Naive thymus-derived CD8-positive, alpha-beta T cell (primary cell): ENCODE data around the gene PRR22. TPM values are rescaled to one million over a fixed set of nuclear protein-coding genes. Genes with fewer than 3 reads are reported as not detected.
"Not testable (repeated sequence)": the region's sequence is repeated elsewhere in the genome, so short reads cannot be mapped to it uniquely, and the experiment has no call there.

ENCODE experiments used
- ATAC-seq, 2 donors: fragments of 150-1000 bp; cut with Tn5 transposase in 1 of 2; sonication (Bioruptor Pico), chemical (Tn5 transposase) in 1 of 2; 1 replicate in 1 of 2; 2 replicates in 1 of 2; pipeline ENCODE4 v1.10.0; 2021; ENCODE audit warnings: mild to moderate bottlenecking in 2 of 2, moderate library complexity in 2 of 2
- POLR2A ChIA-PET: fragments of 350-600 bp; sonication (Branson Sonifier 250); formaldehyde crosslinking; loops from one replicate; lab custom pipeline; 2021; ENCODE audit warnings: antibody characterized with exemption; lab: Charles Lee
- DNase-seq, 10 donors: peaks; one replicate each; pipeline versions ENCODE4 v3.0.0 to v3.0.0-alpha.2; 2020 to 2022
- H3K27ac Mint-ChIP-seq, 10 donors: one replicate each; pipeline ENCODE4 v1.8.0; 2020 to 2022; ENCODE audit warnings: mild to moderate bottlenecking in 10 of 10, mixed read lengths in 10 of 10, moderate library complexity in 4 of 10, inconsistent platforms in 1 of 10
- H3K27me3 Mint-ChIP-seq, 5 donors: one replicate each; pipeline ENCODE4 v1.8.0; 2021 to 2022; ENCODE audit warnings: mixed read lengths in 5 of 5
- H3K36me3 Mint-ChIP-seq, 3 donors: one replicate each; pipeline ENCODE4 v1.8.0; 2020 to 2022; ENCODE audit warnings: mixed read lengths in 3 of 3, mild to moderate bottlenecking in 2 of 3, inconsistent platforms in 1 of 3
- H3K4me1 Mint-ChIP-seq, 4 donors: one replicate each; pipeline ENCODE4 v1.8.0; 2021 to 2022; ENCODE audit warnings: mixed read lengths in 4 of 4
- H3K4me3 Mint-ChIP-seq, 10 donors: one replicate each; pipeline ENCODE4 v1.8.0; 2020 to 2022; ENCODE audit warnings: mild to moderate bottlenecking in 10 of 10, mixed read lengths in 10 of 10, moderate library complexity in 6 of 10, inconsistent platforms in 1 of 10
- H3K9me3 Mint-ChIP-seq, 9 donors: one replicate each; pipeline ENCODE4 v1.8.0; 2020 to 2022; ENCODE audit warnings: mixed read lengths in 9 of 9, mild to moderate bottlenecking in 3 of 9, inconsistent platforms in 1 of 9, moderate library complexity in 1 of 9
- polyA plus RNA-seq, 3 donors: library from polyadenylated mRNA; unstranded; fragments of 300-500 nt; fragmentation: Illumina TruSeq; gene quantifications; one replicate each; pipeline ENCODE4 v1.2.3, GENCODE V29; 2021
- total RNA-seq, 8 experiments: library from RNA in 2 of 8; stranded (reverse) in 2 of 8; gene quantifications; one replicate each; pipeline ENCODE4 v1.2.3 and lab custom pipeline; 2021 to 2026

The PRR22 gene
- total and polyA plus RNA-seq, 5 experiments from 2014 or later, result 8.9 to 10.0 TPM; not detected in 3

GRCh38 chr19:5762608-5763217 is 21.8 kb downstream of the PRR22 start:
- POLR2A ChIA-PET, result no interaction called here
- DNase-seq (no peak), ATAC-seq (no peak)
- H3K4me1 Mint-ChIP-seq, result no peaks in the 10 kb centered on the region
- no peak overlapping the region for H3K4me3 Mint-ChIP-seq
- H3K27ac Mint-ChIP-seq, result no peak overlapping the region
- H3K36me3 Mint-ChIP-seq, result no peaks in the 10 kb centered on the region
- H3K27me3 Mint-ChIP-seq, result peaks cover 0 to 5% (median 1%) of the 10 kb centered on the region in 5 donors
- peaks cover 0 to 12% (median 0%) of the 10 kb centered on the region in 9 donors for H3K9me3 Mint-ChIP-seq

- POLR2A ChIA-PET, result no interaction called here
- Mint-ChIP-seq H3K36me3 (peaks cover 0 to 2% (median 0%) of the 10 kb centered on the region in 3 donors), H3K9me3 (no peaks in the 10 kb centered on the region), H3K27me3 (peaks cover 0 to 12% (median 4%) of the 10 kb centered on the region in 5 donors), H3K27ac (peak overlapping the region in 1 of 10 donors; percentile 31), H3K4me1 (no peaks in the 10 kb centered on the region), H3K4me3 (no peak overlapping the region)
- ATAC-seq (no peak), DNase-seq (no peak)
Observed at GRCh38 chr19:5753743-5754142, 30.8 kb downstream of the PRR22 start.

- no peaks in the 10 kb centered on the region for H3K9me3 Mint-ChIP-seq
- no peak for ATAC-seq
- H3K36me3 Mint-ChIP-seq, result peaks cover 0 to 2% (median 0%) of the 10 kb centered on the region in 3 donors
- H3K4me1 Mint-ChIP-seq, result no peaks in the 10 kb centered on the region
- no peak overlapping the region for H3K27ac Mint-ChIP-seq
- POLR2A ChIA-PET, result no interaction called here
- no peak for DNase-seq
- H3K4me3 Mint-ChIP-seq, result no peak overlapping the region
- H3K27me3 Mint-ChIP-seq, result peaks cover 0 to 13% (median 5%) of the 10 kb centered on the region in 5 donors
Observed at GRCh38 chr19:5751709-5752108, 32.8 kb downstream of the PRR22 start.

- no peak overlapping the region for H3K27ac Mint-ChIP-seq
- no peak overlapping the region for H3K4me3 Mint-ChIP-seq
- POLR2A ChIA-PET, result no interaction called here
- DNase-seq, result no peak
- H3K4me1 Mint-ChIP-seq, result no peaks in the 10 kb centered on the region
- H3K9me3 Mint-ChIP-seq, result no peaks in the 10 kb centered on the region
- H3K36me3 Mint-ChIP-seq, result peaks cover 0 to 2% (median 0%) of the 10 kb centered on the region in 3 donors
- H3K27me3 Mint-ChIP-seq, result peaks cover 0 to 9% (median 5%) of the 10 kb centered on the region in 5 donors
- no peak for ATAC-seq
Observed at GRCh38 chr19:5749505-5749904, 35.0 kb downstream of the PRR22 start.

- H3K9me3 Mint-ChIP-seq, H3K27ac Mint-ChIP-seq, H3K4me3 Mint-ChIP-seq, DNase-seq, ATAC-seq, H3K4me1 Mint-ChIP-seq, H3K27me3 Mint-ChIP-seq, H3K36me3 Mint-ChIP-seq: not testable (repeated sequence)
- POLR2A ChIA-PET, result interaction anchor here (0.6 kb wide), 1 partner anchor 56 kb away, joined by 4 read pairs; no protein-coding TSS in a partner anchor
Observed at GRCh38 chr19:5748920-5749319, 35.6 kb downstream of the PRR22 start.

- H3K9me3 Mint-ChIP-seq, H3K27ac Mint-ChIP-seq, DNase-seq, H3K36me3 Mint-ChIP-seq, H3K27me3 Mint-ChIP-seq, H3K4me1 Mint-ChIP-seq, H3K4me3 Mint-ChIP-seq, ATAC-seq, POLR2A ChIA-PET: not testable (repeated sequence)
Observed at GRCh38 chr19:5744999-5745398, 39.5 kb downstream of the PRR22 start.

- POLR2A ChIA-PET, result no interaction called here
- no peak for ATAC-seq
- no peaks in the 10 kb centered on the region for H3K36me3 Mint-ChIP-seq
- H3K27ac Mint-ChIP-seq, result peak overlapping the region in 1 of 10 donors; percentile 78
- no peak for DNase-seq
- no peak overlapping the region for H3K4me3 Mint-ChIP-seq
- H3K9me3 Mint-ChIP-seq, result no peaks in the 10 kb centered on the region
- H3K27me3 Mint-ChIP-seq, result peaks cover 0 to 9% (median 2%) of the 10 kb centered on the region in 5 donors
- H3K4me1 Mint-ChIP-seq, result no peaks in the 10 kb centered on the region
Observed at GRCh38 chr19:5743630-5744029, 40.9 kb downstream of the PRR22 start.

GRCh38 chr19:5742051-5742450 is 42.5 kb downstream of the PRR22 start:
- H3K27me3 Mint-ChIP-seq, result peaks cover 0 to 9% (median 2%) of the 10 kb centered on the region in 5 donors
- peak overlapping the region in 1 of 10 donors; percentile 71 for H3K27ac Mint-ChIP-seq
- POLR2A ChIA-PET, result no interaction called here
- DNase-seq (no peak), ATAC-seq (no peak)
- H3K9me3 Mint-ChIP-seq, result no peaks in the 10 kb centered on the region
- H3K4me3 Mint-ChIP-seq, result no peak overlapping the region
- no peaks in the 10 kb centered on the region for H3K4me1 Mint-ChIP-seq
- H3K36me3 Mint-ChIP-seq, result no peaks in the 10 kb centered on the region

- Mint-ChIP-seq H3K4me1 (no peaks in the 10 kb centered on the region), H3K27ac (no peak overlapping the region), H3K27me3 (peaks cover 0 to 3% (median 2%) of the 10 kb centered on the region in 5 donors), H3K9me3 (no peaks in the 10 kb centered on the region), H3K4me3 (no peak overlapping the region), H3K36me3 (no peaks in the 10 kb centered on the region)
- ATAC-seq (no peak), DNase-seq (no peak)
- POLR2A ChIA-PET, result interaction anchor here (0.7 kb wide), 1 partner anchor 389 kb away, joined by 5 read pairs; no protein-coding TSS in a partner anchor
Observed at GRCh38 chr19:5738423-5738822, 46.1 kb downstream of the PRR22 start.

GRCh38 chr19:5733172-5733571 is 51.4 kb downstream of the PRR22 start:
- H3K4me1 Mint-ChIP-seq, ATAC-seq, H3K27me3 Mint-ChIP-seq, DNase-seq, POLR2A ChIA-PET, H3K4me3 Mint-ChIP-seq, H3K36me3 Mint-ChIP-seq, H3K9me3 Mint-ChIP-seq, H3K27ac Mint-ChIP-seq: not testable (repeated sequence)

Other genes starting within 250 kb of the PRR22 start
- gene TINCR, start 216.8 kb downstream of the PRR22 start, total RNA-seq, result 1 to 10 TPM; 2.2 to 2.3 TPM
- under 1 TPM in 1 of 3 donors, not detected in 2; 0.09 TPM for gene TINCR, start 216.8 kb downstream of the PRR22 start, polyA plus RNA-seq
- gene SAFB2, start 162.0 kb downstream of the PRR22 start, total RNA-seq, result 100 to 1,000 TPM; 218 to 221 TPM
- gene SAFB2, start 162.0 kb downstream of the PRR22 start, polyA plus RNA-seq, result 10 to 100 TPM; 25.8 to 47.4 (median 28.7) TPM
- 100 to 1,000 TPM; 188 to 191 TPM for gene SAFB, start 161.7 kb downstream of the PRR22 start, total RNA-seq
- 100 to 1,000 TPM in 1 of 3 donors, 10 to 100 TPM in 2; 28.6 to 135 (median 59.3) TPM for gene SAFB, start 161.7 kb downstream of the PRR22 start, polyA plus RNA-seq
- gene MICOS13, start 104.2 kb downstream of the PRR22 start, total RNA-seq, result 10 to 100 TPM; 40.1 to 40.6 TPM
- 100 to 1,000 TPM in 2 of 3 donors, 10 to 100 TPM in 1; 95.5 to 110 (median 102) TPM for gene MICOS13, start 104.2 kb downstream of the PRR22 start, polyA plus RNA-seq
- gene HSD11B1L, start 103.7 kb downstream of the PRR22 start, total RNA-seq, result 1 to 10 TPM; 2.8 to 4.1 TPM
- 1 to 10 TPM; 5.5 to 6.0 (median 5.7) TPM for gene HSD11B1L, start 103.7 kb downstream of the PRR22 start, polyA plus RNA-seq
- gene RPL36, start 94.5 kb downstream of the PRR22 start, total RNA-seq, result 1,000 to 10,000 TPM; 1,442 to 1,445 TPM
- gene RPL36, start 94.5 kb downstream of the PRR22 start, polyA plus RNA-seq, result 1,000 to 10,000 TPM; 2,357 to 2,883 (median 2,631) TPM
- 10 to 100 TPM; 74.3 to 75.3 TPM for gene LONP1, start 64.6 kb downstream of the PRR22 start, total RNA-seq
- 10 to 100 TPM; 19.9 to 45.5 (median 21.6) TPM for gene LONP1, start 64.6 kb downstream of the PRR22 start, polyA plus RNA-seq
- gene CATSPERD, start 64.1 kb downstream of the PRR22 start, total RNA-seq, result not detected
- not detected for gene CATSPERD, start 64.1 kb downstream of the PRR22 start, polyA plus RNA-seq
- gene DUS3L, start 6.4 kb upstream of the PRR22 start, total RNA-seq, result 100 to 1,000 TPM; 113 to 116 TPM
- gene DUS3L, start 6.4 kb upstream of the PRR22 start, polyA plus RNA-seq, result 10 to 100 TPM; 26.3 to 43.2 (median 41.1) TPM
- under 1 TPM; 0.82 to 0.88 TPM for gene NRTN, start 20.3 kb upstream of the PRR22 start, total RNA-seq
- gene NRTN, start 20.3 kb upstream of the PRR22 start, polyA plus RNA-seq, result under 1 TPM; 0.19 to 0.88 (median 0.81) TPM
- gene FUT6, start 55.0 kb upstream of the PRR22 start, total RNA-seq, result not detected
- not detected for gene FUT6, start 55.0 kb upstream of the PRR22 start, polyA plus RNA-seq
- under 1 TPM in 1 of 2 experiments, not detected in 1; 0.16 TPM for gene FUT3, start 66.7 kb upstream of the PRR22 start, total RNA-seq
- not detected for gene FUT3, start 66.7 kb upstream of the PRR22 start, polyA plus RNA-seq
- gene FUT5, start 85.8 kb upstream of the PRR22 start, total RNA-seq, result under 1 TPM; 0.34 to 0.38 TPM
- gene FUT5, start 85.8 kb upstream of the PRR22 start, polyA plus RNA-seq, result under 1 TPM in 1 of 3 donors, not detected in 2; 0.10 TPM
- 100 to 1,000 TPM; 116 to 131 TPM for gene NDUFA11, start 119.0 kb upstream of the PRR22 start, total RNA-seq
- 100 to 1,000 TPM; 374 to 404 (median 395) TPM for gene NDUFA11, start 119.0 kb upstream of the PRR22 start, polyA plus RNA-seq
- gene VMAC, start 120.1 kb upstream of the PRR22 start, total RNA-seq, result 10 to 100 TPM; 32.7 to 34.5 TPM
- 1 to 10 TPM; 6.2 to 8.4 (median 7.0) TPM for gene VMAC, start 120.1 kb upstream of the PRR22 start, polyA plus RNA-seq
- gene CAPS, start 129.5 kb upstream of the PRR22 start, total RNA-seq, result 10 to 100 TPM; 55.9 to 58.3 TPM
- gene CAPS, start 129.5 kb upstream of the PRR22 start, polyA plus RNA-seq, result 1 to 10 TPM; 1.3 to 2.8 (median 2.0) TPM
- 100 to 1,000 TPM; 128 to 145 TPM for gene RANBP3, start 193.4 kb upstream of the PRR22 start, total RNA-seq
- 10 to 100 TPM in 1 of 3 donors, 1 to 10 TPM in 2; 7.7 to 13.0 (median 9.1) TPM for gene RANBP3, start 193.4 kb upstream of the PRR22 start, polyA plus RNA-seq